ENCODE data around the gene AGBL1.

Gene AGBL1

DNA sequence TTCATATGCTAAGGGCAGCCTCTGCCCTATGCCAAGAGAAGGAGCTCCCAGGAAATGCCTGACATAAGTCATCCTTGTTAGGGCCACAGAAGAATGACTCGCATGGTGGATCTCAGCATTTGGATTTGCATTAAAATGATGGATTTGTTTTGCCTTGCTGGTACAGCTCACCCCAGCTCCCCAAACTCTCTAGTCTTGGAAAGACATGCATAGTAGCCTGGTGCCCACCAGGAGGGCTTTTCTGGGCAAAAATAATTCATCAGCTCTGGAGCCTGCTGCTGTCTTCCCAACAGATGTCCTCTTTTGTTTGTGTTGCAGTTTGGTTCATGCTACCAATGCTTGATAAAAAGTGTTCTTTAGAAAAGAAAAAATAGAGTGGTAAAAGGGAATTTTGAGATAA lies 833.0 kb downstream of the AGBL1 start:
- TF ChIP-seq, protein P1, sequence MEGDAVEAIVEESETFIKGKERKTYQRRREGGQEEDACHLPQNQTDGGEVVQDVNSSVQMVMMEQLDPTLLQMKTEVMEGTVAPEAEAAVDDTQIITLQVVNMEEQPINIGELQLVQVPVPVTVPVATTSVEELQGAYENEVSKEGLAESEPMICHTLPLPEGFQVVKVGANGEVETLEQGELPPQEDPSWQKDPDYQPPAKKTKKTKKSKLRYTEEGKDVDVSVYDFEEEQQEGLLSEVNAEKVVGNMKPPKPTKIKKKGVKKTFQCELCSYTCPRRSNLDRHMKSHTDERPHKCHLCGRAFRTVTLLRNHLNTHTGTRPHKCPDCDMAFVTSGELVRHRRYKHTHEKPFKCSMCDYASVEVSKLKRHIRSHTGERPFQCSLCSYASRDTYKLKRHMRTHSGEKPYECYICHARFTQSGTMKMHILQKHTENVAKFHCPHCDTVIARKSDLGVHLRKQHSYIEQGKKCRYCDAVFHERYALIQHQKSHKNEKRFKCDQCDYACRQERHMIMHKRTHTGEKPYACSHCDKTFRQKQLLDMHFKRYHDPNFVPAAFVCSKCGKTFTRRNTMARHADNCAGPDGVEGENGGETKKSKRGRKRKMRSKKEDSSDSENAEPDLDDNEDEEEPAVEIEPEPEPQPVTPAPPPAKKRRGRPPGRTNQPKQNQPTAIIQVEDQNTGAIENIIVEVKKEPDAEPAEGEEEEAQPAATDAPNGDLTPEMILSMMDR (IDR thresholded peaks at IDR 0.05; ENCODE audit: low read depth, low read length, missing control alignments), result no peak
- DNase-seq (ENCODE audit: low read depth), result no peak
- H3K4me3 ChIP-seq (ENCODE audit: low read depth, low read length), result no peak overlapping the region

DNA sequence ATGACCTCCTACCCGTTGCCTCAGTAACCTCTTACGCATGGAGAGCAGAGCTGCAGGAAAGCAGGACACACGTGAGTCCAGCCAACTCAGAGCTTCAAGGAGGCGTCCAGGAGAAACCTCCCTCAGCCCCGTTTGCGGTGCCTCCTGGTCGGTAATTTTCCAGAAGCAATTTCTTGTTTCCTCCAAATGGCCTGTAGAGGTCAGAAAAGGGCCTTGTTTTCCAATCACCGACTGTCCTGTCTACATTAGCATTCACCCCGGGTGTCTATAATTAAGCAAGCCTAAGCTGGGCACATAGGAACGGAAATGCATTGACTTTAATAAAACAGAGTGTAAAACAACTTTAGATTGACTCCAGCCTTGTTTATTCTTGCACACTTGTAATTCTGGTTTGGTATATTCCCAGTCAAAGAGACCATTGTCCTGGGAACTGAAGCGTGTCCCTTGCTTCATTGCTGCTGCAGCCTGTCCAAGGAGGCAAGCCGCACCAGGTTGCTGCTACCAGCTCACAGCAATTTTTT lies 836.2 kb downstream of the AGBL1 start:
- no peak overlapping the region for H3K4me3 ChIP-seq (ENCODE audit: low read depth, low read length)
- TF ChIP-seq, protein P1 (IDR thresholded peaks at IDR 0.05; ENCODE audit: low read depth, low read length, missing control alignments), result no peak
- no peak for DNase-seq (ENCODE audit: low read depth)

DNA sequence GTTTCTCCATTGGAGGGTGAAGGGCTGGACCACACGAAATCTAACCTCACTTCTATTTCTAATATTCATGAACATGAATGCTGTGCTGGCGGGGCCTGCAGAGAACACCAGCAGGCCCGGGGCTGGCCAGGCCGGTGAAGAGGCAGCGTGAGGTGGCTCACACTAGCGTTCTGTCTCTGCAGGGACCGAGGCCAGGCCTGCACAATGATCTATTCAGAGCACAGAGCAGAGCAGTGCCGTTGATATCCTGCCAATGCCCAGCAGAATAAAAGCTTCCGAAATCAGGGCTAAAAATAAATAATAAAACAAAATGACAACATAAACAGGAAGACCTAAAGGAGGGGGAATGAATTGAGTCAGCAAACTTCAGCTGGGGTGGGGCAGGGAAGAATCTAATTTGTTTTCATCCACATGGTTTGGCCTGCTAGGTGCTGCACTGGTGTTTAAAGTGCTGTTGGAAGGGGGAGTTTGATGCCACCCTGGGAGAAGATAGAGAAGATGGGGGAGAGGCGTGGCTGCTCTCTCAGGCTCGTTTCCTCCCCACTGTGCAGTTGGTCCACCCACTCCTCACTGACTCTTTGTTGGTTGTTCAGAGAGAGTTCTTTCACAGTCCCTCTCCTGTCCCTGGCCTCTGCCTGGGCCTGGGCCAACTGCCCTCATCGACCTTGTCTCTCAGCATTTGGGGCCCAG lies 837.1 kb downstream of the AGBL1 start:
- no peak overlapping the region for H3K4me3 ChIP-seq (ENCODE audit: low read depth, low read length)
- TF ChIP-seq, protein P1 (IDR thresholded peaks at IDR 0.05; ENCODE audit: low read depth, low read length, missing control alignments), result no peak
- DNase-seq (ENCODE audit: low read depth), result no peak

DNA sequence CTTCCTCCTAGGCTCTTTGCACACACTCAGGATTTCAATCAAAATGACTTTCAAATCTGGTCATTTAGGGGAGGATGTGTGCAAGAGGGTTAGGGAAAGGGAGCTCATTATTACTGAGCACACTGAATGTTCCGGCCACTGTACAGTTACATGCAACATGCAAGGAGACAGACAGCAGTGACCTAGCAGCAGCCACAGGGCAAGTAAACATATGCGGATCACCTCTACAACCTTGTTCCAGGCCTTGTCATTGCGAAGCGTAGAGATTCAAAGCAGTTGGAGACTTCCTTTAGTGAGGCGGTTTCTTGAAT lies 837.6 kb downstream of the AGBL1 start:
- DNase-seq (ENCODE audit: low read depth), result no peak
- TF ChIP-seq, protein P1 (IDR thresholded peaks at IDR 0.05; ENCODE audit: low read depth, low read length, missing control alignments), result no peak

DNA sequence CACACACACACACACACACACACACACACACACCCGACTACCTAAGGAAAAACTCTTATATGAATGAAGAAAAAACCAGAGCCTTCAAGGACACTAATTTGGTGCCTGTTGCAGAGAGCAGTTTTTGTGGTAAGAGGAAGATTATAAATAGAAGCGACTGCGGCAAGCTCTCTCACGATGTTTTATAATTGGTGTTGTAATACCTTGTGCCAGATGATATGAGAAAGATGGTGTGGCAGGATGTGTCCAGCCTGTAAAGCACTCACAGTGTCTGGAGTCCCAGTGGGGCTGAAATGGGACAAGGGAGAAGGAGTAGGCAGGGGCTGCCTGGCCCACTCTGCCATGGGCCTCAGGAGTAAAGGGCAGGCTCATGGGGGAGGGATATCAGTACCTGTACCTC lies 839.9 kb downstream of the AGBL1 start:
- DNase-seq (ENCODE audit: low read depth), result no peak
- TF ChIP-seq, protein P1 (IDR thresholded peaks at IDR 0.05; ENCODE audit: low read depth, low read length, missing control alignments), result no peak
- H3K4me3 ChIP-seq (ENCODE audit: low read depth, low read length), result no peak overlapping the region

More for the DNA sequence above, 837.6 kb downstream of the AGBL1 start:
- H3K4me3 ChIP-seq (ENCODE audit: low read depth, low read length), result no peak overlapping the region

DNA sequence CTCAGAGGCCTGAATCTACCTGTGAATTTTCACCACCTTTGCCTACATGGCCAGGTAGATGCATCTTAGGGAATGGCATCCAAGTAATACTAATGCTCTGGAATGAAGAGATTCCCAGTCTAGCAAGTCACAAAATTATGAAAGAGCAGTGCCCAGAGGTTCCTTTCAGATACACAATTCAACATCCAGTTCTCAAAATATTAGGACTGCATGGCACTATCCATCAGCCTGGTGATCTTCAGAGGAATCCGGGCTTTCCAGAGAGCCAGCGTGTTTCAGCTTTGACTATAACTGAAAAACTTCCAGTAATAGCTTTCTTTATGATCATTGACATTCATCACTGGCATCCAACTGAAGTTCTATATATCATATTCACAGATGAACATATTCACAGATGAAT lies 849.8 kb downstream of the AGBL1 start:
- TF ChIP-seq, protein P1 (IDR thresholded peaks at IDR 0.05; ENCODE audit: low read depth, low read length, missing control alignments), result no peak
- H3K4me3 ChIP-seq (ENCODE audit: low read depth, low read length), result no peak overlapping the region
- DNase-seq (ENCODE audit: low read depth), result no peak

DNA sequence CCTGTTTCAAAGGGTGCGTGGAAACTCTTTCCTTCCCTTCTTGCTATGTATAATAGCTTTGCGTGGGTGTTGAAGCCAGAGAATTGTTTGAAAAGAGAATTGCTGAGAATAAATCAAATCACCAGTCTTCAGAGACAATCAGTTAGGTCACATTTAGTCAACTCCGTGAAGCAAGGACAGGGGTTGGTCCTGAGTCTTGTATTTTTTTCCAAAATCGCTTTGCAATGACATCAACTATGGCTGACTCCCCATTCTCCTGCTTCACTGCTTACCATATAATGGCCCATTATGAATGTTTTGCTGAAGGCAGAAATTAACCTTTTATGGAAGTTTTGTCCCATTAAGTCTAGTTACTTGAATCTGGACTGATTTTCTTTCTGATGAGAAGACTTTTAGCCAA lies 852.8 kb downstream of the AGBL1 start:
- no peak overlapping the region for H3K4me3 ChIP-seq (ENCODE audit: low read depth, low read length)
- no peak for DNase-seq (ENCODE audit: low read depth)
- TF ChIP-seq, protein P1 (IDR thresholded peaks at IDR 0.05; ENCODE audit: low read depth, low read length, missing control alignments), result no peak

Measured in GM12864 (cell line).